NCI-H748 treated with DMSO at 0.1 percent for 48 hours (cell line): ENCODE results near the gene WDR26.
A peak's percentile ranks its signal among the peaks of the same experiment; 100 is the strongest.
"Not testable (repeated sequence)": the region's sequence is repeated elsewhere in the genome, so short reads cannot be mapped to it uniquely, and the experiment has no call there.

Experiments used
- DNase-seq: peaks from one replicate; lab custom pipeline; 2025; lab: John Stamatoyannopoulos, UW

Gene WDR26

GRCh38 chr1:224434691-224435317 lies at the start of gene WDR26:
Gene WDR26, minus strand, starts transcription at chr1:224434797.
- peak; percentile 43 for DNase-seq

- not testable (repeated sequence) for DNase-seq
Observed at GRCh38 chr1:224483206-224483605, 48.6 kb upstream of the WDR26 start.

GRCh38 chr1:224482619-224483018 lies 48.0 kb upstream of the WDR26 start:
- no peak for DNase-seq

GRCh38 chr1:224481601-224482000 lies 47.0 kb upstream of the WDR26 start:
- no peak for DNase-seq

GRCh38 chr1:224480888-224481459 lies 46.4 kb upstream of the WDR26 start:
- not testable (repeated sequence) for DNase-seq

GRCh38 chr1:224480200-224480599 lies 45.6 kb upstream of the WDR26 start:
- DNase-seq, result not testable (repeated sequence)

- DNase-seq, result no peak
Observed at GRCh38 chr1:224472806-224473205, 38.2 kb upstream of the WDR26 start.

- no peak for DNase-seq
Observed at GRCh38 chr1:224466154-224466553, 31.6 kb upstream of the WDR26 start.

- no peak for DNase-seq
Observed at GRCh38 chr1:224459966-224460365, 25.4 kb upstream of the WDR26 start.

- no peak for DNase-seq
Observed at GRCh38 chr1:224458996-224459395, 24.4 kb upstream of the WDR26 start.

GRCh38 chr1:224458296-224458695 lies 23.7 kb upstream of the WDR26 start:
- no peak for DNase-seq

GRCh38 chr1:224457782-224458144 lies 23.2 kb upstream of the WDR26 start:
- DNase-seq, result no peak

- no peak for DNase-seq
Observed at GRCh38 chr1:224456637-224456953, 22.0 kb upstream of the WDR26 start.

- DNase-seq, result no peak
Observed at GRCh38 chr1:224454402-224455055, 19.9 kb upstream of the WDR26 start.

GRCh38 chr1:224450561-224451350 lies 16.2 kb upstream of the WDR26 start:
- no peak for DNase-seq

- no peak for DNase-seq
Observed at GRCh38 chr1:224450159-224450558, 15.6 kb upstream of the WDR26 start.

GRCh38 chr1:224448453-224449017 lies 13.9 kb upstream of the WDR26 start:
- DNase-seq, result no peak

- DNase-seq, result no peak
Observed at GRCh38 chr1:224447971-224448370, 13.4 kb upstream of the WDR26 start.

GRCh38 chr1:224447251-224447650 lies 12.7 kb upstream of the WDR26 start:
- no peak for DNase-seq

- no peak for DNase-seq
Observed at GRCh38 chr1:224438989-224439388, 4.4 kb upstream of the WDR26 start.

- DNase-seq, result no peak
Observed at GRCh38 chr1:224435999-224436398, 1.4 kb upstream of the WDR26 start.

GRCh38 chr1:224435318-224435763 lies 744 bp upstream of the WDR26 start:
- DNase-seq, result no peak
